GM12865 (cell line): ENCODE results near the gene MRPS2.

Source experiments
- DNase-seq: peaks from one replicate; pipeline ENCODE4 v3.0.0; 2010; ENCODE audit warnings: low read depth
- H3K4me3 ChIP-seq: 2 replicates; pipeline ENCODE4 v1.5.1; 2011; ENCODE audit warnings: mild to moderate bottlenecking, low read depth, low read length, control low read depth
- TF ChIP-seq, protein P1 (sequence below): IDR thresholded peaks from 2 replicates; pipeline ENCODE4 v1.5.1; 2011; ENCODE audit warnings: low read length, control low read depth, low read depth, inconsistent platforms; ENCODE audit not compliant: insufficient read depth; ENCODE audit errors: missing control alignments

The MRPS2 gene

GRCh38 chr9:135474915-135475314, 25.6 kb upstream of the MRPS2 start:
- TF ChIP-seq, protein P1, sequence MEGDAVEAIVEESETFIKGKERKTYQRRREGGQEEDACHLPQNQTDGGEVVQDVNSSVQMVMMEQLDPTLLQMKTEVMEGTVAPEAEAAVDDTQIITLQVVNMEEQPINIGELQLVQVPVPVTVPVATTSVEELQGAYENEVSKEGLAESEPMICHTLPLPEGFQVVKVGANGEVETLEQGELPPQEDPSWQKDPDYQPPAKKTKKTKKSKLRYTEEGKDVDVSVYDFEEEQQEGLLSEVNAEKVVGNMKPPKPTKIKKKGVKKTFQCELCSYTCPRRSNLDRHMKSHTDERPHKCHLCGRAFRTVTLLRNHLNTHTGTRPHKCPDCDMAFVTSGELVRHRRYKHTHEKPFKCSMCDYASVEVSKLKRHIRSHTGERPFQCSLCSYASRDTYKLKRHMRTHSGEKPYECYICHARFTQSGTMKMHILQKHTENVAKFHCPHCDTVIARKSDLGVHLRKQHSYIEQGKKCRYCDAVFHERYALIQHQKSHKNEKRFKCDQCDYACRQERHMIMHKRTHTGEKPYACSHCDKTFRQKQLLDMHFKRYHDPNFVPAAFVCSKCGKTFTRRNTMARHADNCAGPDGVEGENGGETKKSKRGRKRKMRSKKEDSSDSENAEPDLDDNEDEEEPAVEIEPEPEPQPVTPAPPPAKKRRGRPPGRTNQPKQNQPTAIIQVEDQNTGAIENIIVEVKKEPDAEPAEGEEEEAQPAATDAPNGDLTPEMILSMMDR: peak; percentile 37
- peak; percentile 17 for DNase-seq
- no peak overlapping the region for H3K4me3 ChIP-seq

DNA sequence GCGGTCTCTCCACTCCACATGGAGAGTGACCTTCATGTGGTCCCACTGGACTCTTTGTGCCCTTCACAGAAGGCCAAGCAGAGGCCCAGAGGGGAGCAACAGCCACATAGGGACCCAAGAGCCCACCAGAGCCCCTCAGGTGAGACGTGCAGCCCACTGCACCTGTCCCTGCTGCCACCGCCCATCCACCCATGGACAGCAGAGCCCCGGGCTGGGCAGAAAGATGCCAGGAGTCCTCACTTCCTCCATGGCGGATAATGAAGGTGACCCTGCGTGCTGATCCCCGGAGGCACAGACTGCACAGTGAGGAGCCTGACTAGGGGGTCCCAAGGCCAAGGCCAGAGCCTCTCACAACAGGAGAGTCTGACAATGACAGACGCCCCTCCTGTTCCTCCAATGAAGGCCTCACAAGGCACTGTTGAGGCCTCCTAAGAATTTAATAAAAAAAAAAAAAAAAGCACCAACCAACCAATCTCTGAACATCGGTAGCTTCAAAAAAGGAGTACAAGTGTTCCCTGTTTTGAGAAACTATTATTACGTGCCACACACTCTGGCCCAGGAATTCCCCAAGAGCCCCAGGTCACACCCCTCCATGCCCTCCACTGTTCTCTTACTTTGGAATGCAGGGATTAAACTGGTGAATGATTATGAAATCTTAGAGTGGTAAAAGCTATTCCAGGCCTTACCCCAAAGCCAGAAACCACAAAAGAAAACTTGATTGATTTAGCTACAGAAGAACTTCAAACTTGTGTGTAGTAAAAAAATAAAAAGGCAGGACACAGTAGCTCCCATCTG, 23.7 kb upstream of the MRPS2 start:
- TF ChIP-seq, protein P1: no peak
- no peak for DNase-seq
- H3K4me3 ChIP-seq: no peak overlapping the region

DNA sequence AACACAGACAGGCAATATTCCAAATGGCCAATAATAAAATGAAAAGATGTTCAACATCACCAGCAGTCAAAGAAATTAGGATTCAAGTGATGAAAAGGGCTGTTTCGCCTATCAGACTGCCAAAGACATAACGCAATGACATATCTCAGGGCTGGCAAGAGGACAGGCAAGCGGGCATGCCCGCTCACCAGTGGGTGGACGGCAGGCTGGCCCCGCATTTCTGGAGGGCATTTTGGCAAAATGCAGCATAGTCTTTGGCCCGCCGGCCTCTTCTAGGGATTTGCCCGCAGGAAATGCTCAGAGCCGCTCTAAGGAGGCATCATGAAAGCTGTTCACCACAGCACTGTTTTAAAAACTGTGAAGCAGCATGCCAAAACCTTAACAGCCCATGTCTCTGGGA, 22.3 kb upstream of the MRPS2 start:
- no peak for DNase-seq
- H3K4me3 ChIP-seq: no peak overlapping the region
- TF ChIP-seq, protein P1: no peak

DNA sequence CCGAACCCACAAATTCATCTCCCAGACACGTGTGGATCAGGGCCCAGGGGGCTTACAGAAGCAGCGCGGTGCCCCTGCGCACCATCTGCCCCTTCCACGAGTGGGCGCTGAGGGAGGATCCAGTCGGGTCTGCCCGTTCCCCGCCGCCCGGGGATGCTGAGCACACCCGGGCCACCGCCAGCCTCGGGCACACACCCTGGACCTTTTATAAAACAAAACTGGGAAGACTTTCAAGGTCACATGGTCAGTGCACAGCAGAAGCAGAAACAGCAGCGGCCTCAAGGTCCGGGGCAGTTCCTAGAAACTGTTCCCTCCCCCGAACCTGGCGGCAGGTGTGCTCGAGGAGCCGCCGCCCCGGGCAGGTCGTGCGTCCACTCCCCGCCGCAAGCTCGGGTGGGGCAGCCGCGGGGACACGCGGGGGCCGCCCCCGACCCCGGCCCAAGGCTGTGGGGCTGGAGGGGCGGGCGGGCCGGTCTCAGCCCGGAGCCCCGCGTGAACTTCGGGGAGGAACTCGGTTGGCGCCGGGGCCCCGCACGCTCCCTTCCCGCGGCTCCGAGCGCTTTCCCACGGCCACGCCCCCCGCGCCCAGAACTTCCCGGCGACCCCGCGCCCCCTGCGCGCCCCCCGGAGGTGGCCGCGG, 21.5 kb upstream of the MRPS2 start:
- TF ChIP-seq, protein P1: no peak
- H3K4me3 ChIP-seq: peak overlapping the region; percentile 20; the same call in 1 of the 2 replicates
- no peak for DNase-seq

GRCh38 chr9:135479469-135480052, 20.9 kb upstream of the MRPS2 start, which contains the start of gene PPP1R26:
Gene PPP1R26 (plus strand): TSS chr9:135479782. CDS start chr9:135484511, 4,729 bp downstream.
- H3K4me3 ChIP-seq: peak within 1 kb of the TSS; percentile 60
- TF ChIP-seq, protein P1: no peak
- DNase-seq: no peak

DNA sequence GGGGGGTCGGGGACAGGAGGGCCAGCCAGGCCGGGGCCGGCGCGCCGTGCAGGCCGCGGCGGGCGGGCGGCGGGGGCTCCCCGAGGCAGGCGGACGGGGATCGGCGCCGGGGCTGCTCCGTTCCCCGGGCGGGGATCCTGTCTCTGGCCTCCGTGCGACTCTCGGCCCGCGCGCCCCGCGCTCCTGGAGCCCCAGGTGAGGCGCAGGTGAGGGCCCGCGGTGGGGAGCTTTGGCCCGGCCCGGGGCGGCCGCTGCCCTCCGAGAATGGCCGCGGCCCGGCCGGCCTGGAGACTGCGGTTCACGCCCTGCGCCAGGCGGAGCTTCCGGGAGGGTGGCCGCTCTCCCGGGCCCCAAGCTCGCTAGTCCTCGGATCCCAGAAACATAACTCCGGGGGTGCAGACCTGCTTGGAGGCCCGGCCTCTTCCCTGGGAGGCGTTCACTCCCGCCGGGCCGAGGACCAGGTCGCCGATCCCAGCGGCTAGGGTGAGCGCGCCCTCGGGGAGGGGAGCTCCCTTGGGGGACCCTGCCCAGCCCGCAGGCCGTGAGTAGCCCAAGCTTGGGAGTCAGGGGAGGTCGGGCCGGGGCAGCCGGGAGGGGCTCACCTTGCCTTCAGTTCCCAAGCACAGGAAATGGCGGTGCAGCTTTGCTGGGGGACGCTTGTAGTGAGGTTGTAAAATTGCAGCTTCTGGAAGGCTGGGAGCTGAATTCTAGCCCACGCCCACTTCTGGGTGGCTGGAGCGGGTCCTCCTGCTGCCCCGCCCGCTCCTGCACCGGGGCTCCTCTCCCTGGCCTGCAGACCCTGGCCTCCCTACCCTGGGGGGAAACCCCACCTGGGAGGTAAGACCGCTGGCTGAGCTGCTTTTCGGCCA, 20.2 kb upstream of the MRPS2 start:
- H3K4me3 ChIP-seq: peak overlapping the region; percentile 60
- no peak for DNase-seq
- TF ChIP-seq, protein P1: no peak
